CD4-positive, alpha-beta T cell treated with Interleukin-2 at 100 ng/mL for 4 hours (primary cell): ENCODE results near the gene PDE11A.
"Not testable (repeated sequence)": the region's sequence is repeated elsewhere in the genome, so short reads cannot be mapped to it uniquely, and the experiment has no call there.

Experiments used
- DNase-seq: peaks from one replicate; pipeline ENCODE4 v3.0.0-alpha.2; 2020; ENCODE audit warnings: low spot score

Gene PDE11A

GRCh38 chr2:178074123-178075005 is 1.8 kb upstream of the PDE11A start:
- no peak for DNase-seq

DNA sequence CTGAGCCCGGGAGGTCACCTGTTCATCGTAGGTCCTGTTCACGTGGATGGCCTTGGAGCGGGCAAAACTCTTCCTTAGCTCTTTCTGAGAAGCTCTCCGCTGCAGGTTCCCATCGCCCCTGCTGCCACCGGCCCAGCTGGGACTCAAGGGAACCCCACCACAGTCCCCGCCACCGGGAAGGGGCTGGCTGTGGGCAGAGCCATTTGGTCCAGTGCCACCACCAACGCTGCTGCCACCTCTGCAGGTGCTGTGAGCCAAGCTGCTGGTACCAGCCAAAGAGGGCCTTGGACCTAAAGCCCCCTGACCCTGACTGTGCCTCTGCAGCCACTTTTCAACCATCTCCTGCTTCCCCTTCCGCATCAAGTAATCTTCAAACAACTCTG is 586 bp downstream of the PDE11A start:
- DNase-seq, result no peak

DNA sequence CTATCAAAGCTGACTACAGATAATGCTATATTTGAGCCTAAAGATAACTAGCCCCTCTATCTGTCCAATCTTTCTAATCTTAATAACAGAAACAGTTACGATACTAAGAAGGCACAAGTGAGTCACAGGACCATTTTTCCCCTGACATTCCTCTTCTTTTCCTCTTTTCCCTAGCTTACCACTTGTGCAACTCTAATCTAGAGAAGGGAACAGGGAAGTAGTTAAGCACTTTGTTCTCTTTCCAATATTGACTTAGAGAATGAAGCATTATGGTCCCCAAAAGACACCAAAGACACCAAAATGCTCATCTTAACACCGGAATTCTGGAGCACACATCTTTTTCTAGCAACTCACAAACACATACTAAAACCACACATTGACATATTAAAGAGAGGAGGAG is 1.8 kb downstream of the PDE11A start:
- DNase-seq, result no peak

DNA sequence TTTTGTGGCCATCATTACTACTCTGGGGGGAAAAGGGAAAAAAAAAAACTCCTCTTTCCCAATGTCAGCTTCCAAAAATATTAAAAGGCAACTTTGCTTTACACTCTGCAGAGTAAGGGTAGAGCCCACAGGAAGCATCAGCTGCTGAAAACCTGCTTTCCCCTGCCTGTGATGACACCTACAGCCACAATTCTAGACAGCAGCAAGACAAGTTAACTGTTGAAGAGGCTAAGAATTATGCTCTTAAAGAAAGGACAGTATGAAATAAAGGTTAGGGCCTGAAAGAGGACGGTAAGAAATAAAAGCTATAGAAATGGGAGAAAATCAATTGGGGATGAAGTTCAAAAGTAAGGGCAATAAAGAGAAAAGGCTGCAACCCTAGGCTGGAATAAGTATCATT is 3.0 kb downstream of the PDE11A start:
- no peak for DNase-seq

DNA sequence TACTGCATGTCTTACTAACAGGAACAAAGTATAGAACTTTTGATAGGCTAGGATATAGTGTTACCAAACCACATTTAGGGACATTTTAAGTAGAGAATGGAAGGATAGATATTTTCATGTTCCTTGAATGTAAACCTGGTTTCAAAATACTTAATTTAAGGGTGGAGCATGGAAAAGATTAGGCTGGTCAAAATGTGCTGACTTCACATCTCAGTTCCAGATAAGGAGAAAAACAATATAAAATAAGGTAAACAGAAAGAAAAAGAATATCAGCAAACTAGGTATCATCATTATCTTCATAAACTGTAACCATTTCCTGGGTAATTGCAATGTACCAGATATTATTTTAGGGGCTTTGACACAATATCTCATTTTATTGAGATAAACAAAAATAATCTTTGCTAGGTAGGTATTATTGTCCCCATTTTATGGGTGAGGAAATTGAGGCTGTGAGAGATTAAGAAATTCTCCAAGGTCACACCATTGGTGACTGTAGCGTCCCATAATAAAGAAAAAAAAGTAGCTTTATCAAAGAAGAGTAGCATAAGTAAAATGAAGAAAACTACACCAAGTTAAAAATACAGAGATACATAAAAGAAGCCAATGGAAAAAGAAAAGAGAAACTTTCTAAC is 3.6 kb downstream of the PDE11A start:
- no peak for DNase-seq

GRCh38 chr2:178066890-178067669 is 5.5 kb downstream of the PDE11A start:
- DNase-seq, result no peak

GRCh38 chr2:178066324-178066723 is 6.3 kb downstream of the PDE11A start:
- DNase-seq, result no peak

DNA sequence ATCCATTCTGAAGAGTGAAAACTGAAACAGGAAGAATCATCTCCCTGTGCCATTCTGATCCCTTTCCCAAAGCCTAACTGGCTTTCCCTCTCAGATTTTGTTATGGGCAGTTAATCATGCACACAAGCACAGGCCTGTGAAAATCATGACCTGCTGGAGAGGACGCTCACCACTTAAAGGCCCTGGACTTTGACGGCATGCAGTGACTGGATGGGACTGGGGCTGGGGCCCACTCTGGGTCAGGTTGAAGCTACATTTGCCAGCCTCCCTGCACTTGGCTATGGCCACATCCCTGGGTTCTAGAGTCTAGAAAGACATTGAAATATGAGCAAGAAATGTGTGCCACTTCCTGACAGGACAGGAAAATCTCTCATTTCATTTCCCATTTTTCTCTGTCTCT is 12.9 kb downstream of the PDE11A start:
- no peak for DNase-seq

DNA sequence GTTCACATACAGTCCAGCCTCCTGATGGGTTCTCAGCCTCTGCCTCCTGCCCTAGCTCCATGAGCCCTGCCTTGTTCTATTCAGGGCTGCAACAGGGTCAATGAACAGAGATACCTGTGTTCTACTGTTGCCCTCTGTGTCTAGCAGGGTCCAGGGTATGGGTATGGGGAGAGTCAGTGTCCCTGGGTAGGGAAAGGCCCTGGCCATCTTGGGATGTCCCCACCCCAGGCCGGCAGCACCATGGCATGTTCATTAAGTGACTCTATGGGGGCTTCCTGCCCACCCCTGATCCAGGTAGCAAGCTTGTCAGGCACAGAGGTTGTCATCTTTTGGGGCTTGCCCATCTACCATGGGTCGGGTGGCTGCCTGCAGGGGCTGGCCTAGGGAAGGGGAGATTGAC is 13.5 kb downstream of the PDE11A start:
- DNase-seq, result no peak

- DNase-seq, result no peak
Observed at GRCh38 chr2:178057179-178057680, 15.3 kb downstream of the PDE11A start.

- DNase-seq, result no peak
Observed at GRCh38 chr2:178056345-178056744, 16.2 kb downstream of the PDE11A start.

DNA sequence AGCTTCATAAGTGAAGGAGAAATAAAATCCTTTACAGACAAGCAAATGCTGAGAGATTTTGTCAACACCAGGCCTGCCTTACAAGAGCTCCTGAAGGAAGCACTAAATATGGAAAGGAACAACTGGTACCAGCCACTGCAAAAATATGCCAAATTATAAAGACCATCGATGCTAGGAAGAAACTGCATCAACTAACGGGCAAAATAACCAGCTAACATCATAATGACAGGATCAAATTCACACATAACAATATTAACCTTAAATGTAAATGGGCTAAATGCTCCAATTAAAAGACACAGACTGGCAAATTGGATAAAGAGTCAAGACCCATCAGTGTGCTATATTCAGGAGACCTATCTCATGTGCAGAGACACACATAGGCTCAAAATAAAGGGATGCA is 21.3 kb downstream of the PDE11A start:
- DNase-seq, result not testable (repeated sequence)

- DNase-seq, result no peak
Observed at GRCh38 chr2:178047391-178047790, 25.2 kb downstream of the PDE11A start.

DNA sequence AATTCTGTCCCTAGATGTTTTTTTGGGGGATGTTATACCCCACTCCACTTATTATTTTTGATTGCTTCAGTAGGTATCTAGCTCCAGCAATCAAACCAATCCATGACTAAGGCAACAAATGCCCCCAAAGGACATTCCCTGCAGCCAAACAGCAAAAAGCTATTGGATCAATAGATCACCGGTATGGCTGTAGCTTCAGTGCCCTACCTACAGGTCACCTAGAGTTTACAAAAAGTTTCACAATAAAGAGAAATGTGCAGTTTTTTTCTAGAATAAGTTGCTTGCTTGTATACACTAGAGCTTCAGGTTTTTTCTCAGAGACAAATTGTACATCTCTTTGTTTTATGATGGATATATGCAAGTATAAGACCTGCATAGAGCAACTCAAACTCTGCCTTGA is 27.7 kb downstream of the PDE11A start:
- no peak for DNase-seq

- no peak for DNase-seq
Observed at GRCh38 chr2:178043266-178043665, 29.3 kb downstream of the PDE11A start.

- DNase-seq, result not testable (repeated sequence)
Observed at GRCh38 chr2:178033583-178033982, 39.0 kb downstream of the PDE11A start.

DNA sequence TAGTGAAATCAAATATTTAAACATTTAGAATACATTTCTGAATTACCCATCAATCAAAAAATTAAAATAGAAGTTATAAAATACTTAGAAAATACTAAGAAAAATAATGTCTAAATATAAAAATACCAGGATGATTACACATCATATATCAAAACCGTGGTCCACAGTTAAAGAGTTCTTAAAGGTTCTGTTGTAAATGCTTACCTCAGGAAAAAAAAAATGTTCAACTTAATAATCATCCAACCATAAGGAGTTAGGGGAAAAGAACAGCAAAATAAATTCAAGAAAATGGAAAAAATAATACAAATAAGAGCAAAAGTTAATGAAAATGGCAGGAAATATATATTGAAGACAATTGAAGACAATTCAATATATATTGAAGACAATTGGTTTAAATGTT is 43.2 kb downstream of the PDE11A start:
- no peak for DNase-seq

DNA sequence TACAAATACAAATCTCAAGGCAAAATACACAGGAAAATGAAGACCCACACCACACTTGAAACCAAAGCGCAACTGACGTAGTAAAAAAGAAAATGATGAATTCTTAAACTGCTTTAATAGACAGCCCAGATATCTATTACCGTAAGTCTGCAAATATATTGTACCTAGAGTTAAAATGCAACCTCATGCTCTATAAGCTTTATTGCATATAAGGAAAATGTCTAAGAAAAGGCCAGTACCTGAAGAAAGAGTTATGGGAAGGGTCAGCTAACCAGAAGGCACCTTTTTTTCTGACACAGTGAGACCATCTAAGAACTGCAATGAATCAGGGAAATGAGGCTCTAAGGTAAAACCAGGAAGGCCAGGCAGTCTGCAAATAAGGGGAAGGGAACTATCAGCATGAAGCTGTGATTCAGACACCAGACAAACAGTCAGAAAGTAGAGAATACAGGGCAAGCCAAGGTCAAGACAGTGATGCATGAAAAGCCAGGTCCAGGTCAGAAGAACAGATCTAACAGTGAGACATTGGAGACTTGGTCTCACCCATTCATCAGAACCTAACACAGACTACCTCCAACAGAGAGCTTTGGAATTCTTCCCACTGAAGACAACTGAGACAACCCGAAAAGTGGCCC is 46.9 kb downstream of the PDE11A start:
- no peak for DNase-seq

GRCh38 chr2:178018141-178018540 is 54.4 kb downstream of the PDE11A start:
- no peak for DNase-seq

- no peak for DNase-seq
Observed at GRCh38 chr2:178016612-178017011, 56.0 kb downstream of the PDE11A start.

GRCh38 chr2:178012639-178013038 is 59.9 kb downstream of the PDE11A start:
- no peak for DNase-seq

DNA sequence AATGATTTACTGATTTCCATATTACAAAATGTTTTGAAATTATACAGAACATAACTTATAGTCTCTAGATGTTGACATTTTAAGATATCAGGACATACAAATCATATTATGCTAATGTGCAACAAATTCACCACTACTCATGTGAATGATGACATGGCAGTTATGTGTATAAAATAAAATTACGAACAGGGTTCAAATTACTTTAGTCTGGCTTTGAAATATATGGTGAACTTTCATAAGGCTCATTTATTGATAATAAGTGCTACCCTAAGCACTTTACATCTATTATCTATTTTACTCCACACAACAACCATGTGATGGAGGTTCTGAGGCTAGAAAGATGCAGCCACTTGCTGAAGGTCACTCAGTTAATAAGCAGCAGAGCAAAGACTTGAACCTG is 62.8 kb downstream of the PDE11A start:
- no peak for DNase-seq
